HG03439 (cell line): ENCODE results near the gene SERPINA12.

Experiments used
- ATAC-seq: cut with Tn5 transposase; IDR thresholded peaks from one replicate; pipeline ENCODE4 v1.9.1; 2021; ENCODE audit warnings: mild to moderate bottlenecking, moderate library complexity; ENCODE audit not compliant: unreplicated experiment

The SERPINA12 gene

DNA sequence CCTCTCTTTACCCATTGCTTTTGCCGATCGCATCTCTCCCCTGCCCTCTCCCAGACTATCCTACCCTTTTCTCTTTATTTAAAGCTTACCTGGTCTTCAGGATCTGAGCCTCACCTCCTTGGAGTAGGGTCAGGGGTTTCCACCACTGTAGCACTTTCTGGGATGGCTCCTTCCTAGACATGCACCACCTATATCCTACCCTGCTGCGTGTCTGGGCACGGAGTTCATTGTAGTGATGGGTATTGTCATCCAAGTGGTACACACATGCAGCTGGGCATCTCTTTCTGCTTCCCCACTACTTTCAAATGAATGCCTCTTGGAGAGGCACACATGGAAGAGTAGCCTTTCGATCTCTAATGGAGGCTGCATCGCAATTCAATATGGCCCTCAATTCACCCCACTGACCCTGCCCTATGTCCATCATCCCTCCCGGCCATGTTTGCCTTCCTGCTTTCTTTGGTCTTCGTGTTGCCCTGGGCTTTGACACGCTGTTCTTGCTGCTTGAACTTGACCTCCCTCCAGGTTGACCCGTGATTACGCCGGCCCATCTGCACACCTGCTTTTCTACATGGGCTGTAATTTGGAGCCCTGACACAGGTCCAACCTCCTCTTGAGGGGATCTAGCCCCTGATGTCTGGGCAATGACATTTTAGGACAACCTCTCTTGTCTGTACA is 67.6 kb downstream of the SERPINA12 start:
- ATAC-seq = no peak

DNA sequence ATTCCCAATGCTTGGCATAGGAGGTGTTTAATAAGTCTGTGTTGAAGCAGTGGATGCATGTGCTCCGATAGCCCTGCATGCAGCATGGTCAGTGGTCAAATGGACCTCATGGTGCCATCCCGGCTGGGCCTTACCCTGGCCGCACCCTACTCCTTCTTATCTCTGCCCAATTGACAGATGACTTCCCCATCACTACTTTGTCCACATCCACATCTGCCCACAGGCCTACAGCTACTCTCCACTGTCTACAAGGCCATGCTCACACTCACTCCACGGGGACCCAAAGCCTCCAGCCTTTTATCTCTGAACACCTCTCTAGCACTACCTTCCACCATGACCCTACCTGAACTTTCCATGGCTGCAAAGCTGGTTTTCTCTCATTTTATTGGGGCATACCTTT is 68.1 kb downstream of the SERPINA12 start:
- ATAC-seq = no peak

DNA sequence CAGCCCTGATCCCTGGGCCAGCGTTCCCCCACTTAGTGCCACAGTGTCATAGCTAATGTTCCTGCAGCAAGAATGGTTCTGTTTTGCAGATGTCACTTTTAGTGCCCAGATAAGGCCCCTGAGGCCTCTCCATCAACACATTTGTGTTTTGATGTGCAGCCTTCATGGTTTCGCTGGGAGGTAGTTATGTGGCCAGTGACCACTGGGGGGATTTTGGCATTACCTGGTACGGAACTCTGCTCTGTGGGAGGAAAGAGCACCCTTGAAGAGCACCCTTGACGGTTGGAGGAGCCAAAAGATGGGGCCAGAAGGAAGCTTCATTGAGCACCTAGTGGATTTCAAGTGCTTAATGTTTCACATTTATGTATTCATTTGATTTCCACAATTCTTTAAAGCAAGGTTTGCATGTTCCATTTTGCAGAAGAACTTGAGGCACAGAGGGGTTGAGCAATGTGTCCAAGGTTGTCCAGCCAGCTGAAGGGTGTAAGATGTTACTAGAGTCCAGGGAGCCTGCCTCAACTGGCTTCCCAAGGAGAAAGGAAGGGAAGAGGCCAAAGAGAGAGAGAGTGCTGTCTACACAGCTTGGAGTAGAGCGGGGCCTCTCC is 69.7 kb downstream of the SERPINA12 start:
- no peak for ATAC-seq
